Ramos (cell line): Measurements from ENCODE around the gene TRIM66.
"Not testable (repeated sequence)": the region's sequence is repeated elsewhere in the genome, so short reads cannot be mapped to it uniquely, and the experiment has no call there.

Source experiments
- in situ Hi-C: fragments of 300-500 bp; cut with MboI; formaldehyde crosslinking; loops from one replicate; pipeline ENCODE4 v1.14.3; 2022; ENCODE audit warnings: low sequenced_read_pairs; ENCODE audit not compliant: unreplicated experiment

Gene TRIM66

GRCh38 chr11:8671651-8672062, 10.8 kb downstream of the TRIM66 start:
- in situ Hi-C loops = no loop called here

DNA sequence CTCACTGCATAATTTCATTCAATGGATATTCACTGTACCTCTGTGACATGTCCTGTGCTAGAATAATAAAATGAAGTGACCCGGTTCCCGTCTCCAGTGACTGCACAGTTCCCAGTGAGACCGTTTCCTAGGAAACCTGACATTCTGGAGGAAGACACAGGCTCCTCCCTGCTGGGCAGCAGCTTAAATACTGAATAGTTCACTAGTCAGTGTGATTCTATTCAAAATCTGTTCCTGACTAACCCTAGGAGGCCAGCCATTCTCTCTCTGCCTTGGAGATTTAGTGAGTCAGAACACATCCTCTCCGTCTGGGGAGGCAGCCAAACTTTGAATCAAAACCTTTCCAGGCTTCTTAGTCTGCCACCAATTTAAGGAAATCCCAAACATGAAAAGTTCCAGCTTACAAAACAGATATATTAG, 11.3 kb downstream of the TRIM66 start:
- in situ Hi-C loops = no loop called here

DNA sequence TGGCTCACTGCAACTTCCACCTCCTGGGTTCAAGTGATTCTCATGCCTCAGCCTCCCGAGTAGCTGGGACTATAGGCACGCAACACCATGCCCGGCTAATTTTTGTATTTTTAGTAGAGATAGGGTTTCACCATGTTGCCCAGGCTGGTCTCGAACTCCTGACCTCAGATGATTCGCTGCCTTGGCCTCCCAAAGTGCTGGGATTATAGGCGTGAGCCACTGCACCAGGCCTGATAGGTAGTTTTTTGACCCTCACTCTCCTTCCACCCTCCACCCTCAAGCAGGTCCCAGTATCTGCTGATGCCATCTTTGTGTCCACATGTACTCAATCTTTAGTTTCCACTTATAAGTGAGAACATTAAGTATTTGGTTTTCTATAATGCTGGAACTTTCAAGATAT, 12.4 kb downstream of the TRIM66 start:
- in situ Hi-C loops = not testable (repeated sequence)

DNA sequence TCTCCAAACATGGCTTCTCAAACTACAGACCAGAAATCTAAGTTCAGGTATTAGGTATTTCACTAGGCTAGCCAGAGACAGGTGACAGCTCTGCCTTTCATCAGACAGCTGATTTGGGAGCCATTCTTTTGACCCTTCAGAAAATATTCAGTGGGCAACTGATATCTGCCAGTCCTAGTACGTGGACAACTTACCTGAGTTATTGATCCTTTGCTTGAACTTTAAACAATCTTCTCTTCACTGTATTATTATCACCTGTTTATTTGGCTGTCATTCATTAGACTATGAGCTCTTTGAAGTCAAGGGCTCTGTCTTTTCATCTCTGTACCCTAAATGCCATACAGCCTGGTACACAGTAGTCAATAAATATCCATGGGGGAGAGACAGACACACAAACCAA, 17.2 kb downstream of the TRIM66 start:
- in situ Hi-C loops = no loop called here

GRCh38 chr11:8661001-8661795, 21.3 kb downstream of the TRIM66 start:
- in situ Hi-C loops = no loop called here

DNA sequence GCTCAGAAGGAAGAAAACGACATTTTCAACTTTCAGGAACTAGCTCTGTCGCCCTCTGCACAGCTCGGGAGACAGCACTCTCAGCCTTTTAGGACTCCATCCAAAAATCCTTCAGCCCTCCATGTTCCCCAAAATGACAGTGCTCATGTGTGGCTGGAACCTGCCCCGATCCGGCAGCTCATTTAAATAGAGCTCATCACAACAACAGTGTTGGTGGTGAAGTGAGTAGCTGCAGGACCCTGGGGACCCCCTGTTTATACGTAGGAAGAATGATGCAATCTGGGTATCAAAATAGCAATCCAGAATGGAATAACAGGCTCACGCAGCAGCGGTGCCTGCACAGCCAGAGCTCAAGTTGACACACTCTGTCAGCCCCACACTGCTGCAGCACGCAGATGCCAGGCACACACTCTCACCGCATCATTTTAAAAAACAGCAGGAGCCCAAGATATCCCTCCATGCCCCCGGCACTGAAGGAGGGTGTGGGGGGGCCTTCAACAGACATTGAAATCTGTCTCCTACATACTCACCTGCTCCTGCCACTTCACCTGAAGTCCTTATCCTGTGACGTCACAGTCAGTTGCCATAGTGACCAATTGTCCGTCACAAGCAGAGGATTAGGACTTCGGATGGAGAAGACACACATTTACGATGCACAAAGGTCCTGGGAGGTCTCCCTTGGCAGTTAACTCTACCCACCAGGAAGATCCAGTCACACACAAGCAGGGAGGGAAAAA, 24.0 kb downstream of the TRIM66 start:
- in situ Hi-C loops = no loop called here

GRCh38 chr11:8656291-8656690, 26.2 kb downstream of the TRIM66 start:
- in situ Hi-C loops = no loop called here

- in situ Hi-C loops = no loop called here
Observed at GRCh38 chr11:8654503-8654902, 28.0 kb downstream of the TRIM66 start.

DNA sequence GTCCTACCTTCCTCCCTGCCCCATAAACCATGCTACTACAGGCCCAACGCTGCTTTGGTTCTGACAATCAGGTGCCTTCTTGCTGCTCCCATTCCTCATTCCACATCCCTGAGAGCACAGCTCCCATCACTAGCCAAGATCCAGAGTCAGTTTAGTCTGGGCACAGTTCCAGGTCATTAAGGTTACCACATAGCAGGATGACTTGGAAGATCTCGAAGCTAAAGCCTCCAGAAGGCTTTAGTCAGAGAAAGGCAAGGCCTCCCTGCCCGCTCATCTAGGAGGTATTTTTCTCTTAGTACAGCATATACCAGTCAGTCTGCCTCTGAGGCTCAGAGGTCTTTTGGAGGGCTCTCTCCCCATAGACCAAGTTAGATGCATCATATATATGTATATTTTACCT, 30.3 kb downstream of the TRIM66 start:
- in situ Hi-C loops = no loop called here

DNA sequence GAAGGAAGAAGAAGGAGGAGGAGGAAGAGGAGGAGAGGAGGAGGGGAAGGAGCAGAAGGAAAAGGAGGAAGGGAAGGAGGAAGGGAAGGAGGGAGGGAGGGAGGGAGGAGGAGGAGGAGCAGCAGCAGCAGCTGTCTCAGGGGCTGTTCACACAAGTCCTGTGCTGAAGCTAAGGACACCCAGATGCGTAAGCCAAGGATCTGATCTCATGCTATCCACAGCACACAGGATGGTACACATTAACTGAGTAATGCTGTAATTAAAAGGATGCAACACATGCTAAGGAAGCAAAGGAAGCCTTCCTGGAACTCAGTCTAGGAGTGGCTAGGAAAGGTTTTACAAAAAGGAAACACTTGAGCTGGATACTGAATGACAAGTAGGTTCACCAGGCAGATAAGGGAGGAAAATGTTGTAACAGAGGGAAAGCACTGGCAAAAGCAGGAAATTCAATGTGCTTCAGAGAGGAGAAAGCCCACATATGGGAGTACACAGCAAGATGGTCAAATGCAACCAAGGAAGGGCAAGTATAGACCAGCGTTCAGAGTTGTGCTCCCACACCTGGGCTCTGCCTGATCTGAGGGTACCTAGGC, 32.0 kb downstream of the TRIM66 start:
- in situ Hi-C loops = no loop called here

- in situ Hi-C loops = no loop called here
Observed at GRCh38 chr11:8649361-8649760, 33.1 kb downstream of the TRIM66 start.

GRCh38 chr11:8646873-8647272, 35.6 kb downstream of the TRIM66 start:
- in situ Hi-C loops = no loop called here

- in situ Hi-C loops = no loop called here
Observed at GRCh38 chr11:8642196-8642841, 40.1 kb downstream of the TRIM66 start.

DNA sequence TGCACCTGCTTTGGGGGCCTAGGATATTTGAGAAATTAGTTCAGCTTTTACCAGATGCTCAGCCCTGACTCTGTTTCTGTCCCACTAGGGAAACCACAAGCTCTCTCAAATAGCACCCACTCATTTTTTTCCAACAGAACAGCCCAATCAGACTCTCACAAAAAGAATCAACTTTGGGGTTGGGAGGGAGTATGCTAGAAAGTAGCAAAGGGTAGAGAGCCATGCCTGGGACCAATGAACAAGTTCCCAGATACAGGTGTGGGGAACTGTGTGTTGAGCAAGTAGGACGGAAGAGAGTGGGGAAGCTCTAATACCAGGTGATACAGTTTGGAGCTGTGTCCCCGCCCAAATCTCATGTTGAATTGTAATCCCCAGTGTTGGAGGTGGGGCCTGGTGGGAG, 41.1 kb downstream of the TRIM66 start:
- in situ Hi-C loops = no loop called here

GRCh38 chr11:8640267-8640906, 42.1 kb downstream of the TRIM66 start:
- in situ Hi-C loops = no loop called here

- in situ Hi-C loops = no loop called here
Observed at GRCh38 chr11:8639655-8640054, 42.8 kb downstream of the TRIM66 start.

GRCh38 chr11:8638300-8638699, 44.2 kb downstream of the TRIM66 start:
- in situ Hi-C loops = no loop called here

DNA sequence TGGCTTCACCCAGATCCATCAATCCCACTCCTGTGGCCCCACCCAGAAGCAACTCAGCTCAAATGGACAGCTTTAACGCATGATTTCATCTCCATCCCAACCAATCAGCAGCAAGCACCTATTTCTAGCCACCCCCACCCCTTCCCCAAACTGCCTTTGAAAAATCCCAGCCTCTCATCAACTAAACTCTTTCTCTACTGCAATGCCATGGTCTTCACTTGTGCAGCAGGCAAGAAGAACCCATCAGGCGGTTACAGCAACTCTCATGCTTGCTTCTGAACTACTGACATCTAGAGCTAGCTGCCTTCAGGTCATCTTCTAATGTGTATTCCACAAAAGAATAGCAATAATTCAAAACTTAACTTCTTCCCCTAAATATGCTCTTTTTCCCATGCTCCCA, 46.3 kb downstream of the TRIM66 start:
- in situ Hi-C loops = no loop called here

DNA sequence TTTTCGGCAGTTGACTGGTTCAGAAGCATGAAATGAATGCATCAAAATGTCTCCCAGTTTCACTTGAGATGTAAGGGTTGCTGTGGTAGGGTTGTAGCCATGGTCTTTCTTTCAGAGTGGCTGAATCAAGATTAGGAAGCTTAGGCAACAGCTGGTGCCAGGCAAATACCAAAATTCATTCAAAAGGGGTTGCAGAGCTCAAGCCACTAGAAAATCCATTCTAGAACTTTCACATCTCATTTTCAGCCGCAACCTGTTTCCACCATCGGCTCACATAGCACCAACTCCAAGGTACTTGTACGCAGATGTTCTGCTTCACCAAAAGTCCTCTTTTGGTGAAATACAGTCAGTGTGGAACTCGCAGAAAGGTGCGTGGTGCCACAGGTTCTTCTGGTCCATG, 48.0 kb downstream of the TRIM66 start:
- in situ Hi-C loops = no loop called here

GRCh38 chr11:8631395-8632118, 50.9 kb downstream of the TRIM66 start:
- in situ Hi-C loops = no loop called here
